Measurements from ENCODE around the gene TSEN54. TPM values are rescaled to one million over a fixed set of nuclear protein-coding genes. Genes with fewer than 3 reads are reported as not detected.
A peak's percentile ranks its signal among the peaks of the same experiment; 100 is the strongest.

TSEN54 gene
- total RNA-seq, 1 experiment from 2014 or later = 44.5 TPM

DNA sequence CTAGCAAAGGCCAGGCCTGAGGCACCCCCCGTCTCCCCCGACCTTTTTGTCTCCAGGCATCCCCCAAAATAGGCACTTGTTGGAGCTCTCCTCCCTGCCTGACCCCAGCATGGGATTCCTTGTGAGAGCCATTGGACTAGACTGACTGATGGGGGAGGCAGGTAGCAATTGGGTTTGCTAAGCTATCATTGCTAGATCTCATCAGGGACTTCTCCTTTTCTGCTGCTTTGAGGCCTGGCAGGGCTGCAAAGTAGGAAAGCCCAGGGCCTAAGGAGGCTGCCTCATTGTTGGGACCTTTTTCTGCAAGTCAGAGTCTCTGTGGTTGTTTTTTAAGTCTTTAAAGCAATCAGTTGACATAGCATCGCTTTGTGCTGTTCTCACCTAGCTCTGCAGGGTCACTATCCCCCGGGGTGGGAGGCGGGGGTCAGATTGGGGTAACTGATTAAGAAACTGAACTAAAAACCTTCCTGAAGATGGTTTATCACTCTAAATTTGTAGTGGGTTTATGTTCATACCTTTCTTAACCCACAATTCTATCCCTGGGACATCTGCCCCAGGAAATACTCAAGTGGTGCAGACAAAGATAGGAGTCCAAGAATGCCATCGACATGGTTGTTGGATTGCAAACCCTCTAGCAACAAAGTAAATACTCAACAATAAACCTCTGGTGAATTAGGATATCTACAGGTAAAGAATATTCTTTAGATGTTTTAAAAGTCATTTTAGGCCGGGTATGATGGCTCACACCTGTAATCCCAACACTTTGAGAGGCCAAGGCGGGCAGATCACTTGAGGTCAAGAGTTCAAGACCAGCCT, 37.2 kb downstream of the TSEN54 start:
- peak overlapping the region in 2 of 3 experiments; percentile 44 to 68; a peak in 2 of 7 replicates for H3K27ac Mint-ChIP-seq

More for the DNA sequence above, 37.2 kb downstream of the TSEN54 start:
- TF ChIP-seq, protein P1, sequence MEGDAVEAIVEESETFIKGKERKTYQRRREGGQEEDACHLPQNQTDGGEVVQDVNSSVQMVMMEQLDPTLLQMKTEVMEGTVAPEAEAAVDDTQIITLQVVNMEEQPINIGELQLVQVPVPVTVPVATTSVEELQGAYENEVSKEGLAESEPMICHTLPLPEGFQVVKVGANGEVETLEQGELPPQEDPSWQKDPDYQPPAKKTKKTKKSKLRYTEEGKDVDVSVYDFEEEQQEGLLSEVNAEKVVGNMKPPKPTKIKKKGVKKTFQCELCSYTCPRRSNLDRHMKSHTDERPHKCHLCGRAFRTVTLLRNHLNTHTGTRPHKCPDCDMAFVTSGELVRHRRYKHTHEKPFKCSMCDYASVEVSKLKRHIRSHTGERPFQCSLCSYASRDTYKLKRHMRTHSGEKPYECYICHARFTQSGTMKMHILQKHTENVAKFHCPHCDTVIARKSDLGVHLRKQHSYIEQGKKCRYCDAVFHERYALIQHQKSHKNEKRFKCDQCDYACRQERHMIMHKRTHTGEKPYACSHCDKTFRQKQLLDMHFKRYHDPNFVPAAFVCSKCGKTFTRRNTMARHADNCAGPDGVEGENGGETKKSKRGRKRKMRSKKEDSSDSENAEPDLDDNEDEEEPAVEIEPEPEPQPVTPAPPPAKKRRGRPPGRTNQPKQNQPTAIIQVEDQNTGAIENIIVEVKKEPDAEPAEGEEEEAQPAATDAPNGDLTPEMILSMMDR (conservative IDR thresholded peaks at IDR 0.05) = no peak
- no peak overlapping the region for H2BK20ac ChIP-seq (ENCODE audit: low read depth, low read length, poor library complexity, severe bottlenecking)
- no peak overlapping the region for H2AK5ac ChIP-seq (ENCODE audit: insufficient read length, low read length)
- no peak overlapping the region for H2AFZ ChIP-seq (ENCODE audit: low read length)
- no peaks in the 10 kb centered on the region for H3K79me2 ChIP-seq (ENCODE audit: insufficient read depth, low read length)
- peaks cover 4% of the 10 kb centered on the region; the same call in 1 of the 2 replicates for H3K4me1 ChIP-seq (ENCODE audit: insufficient read depth, low read length)
- no peak for DNase-seq
- no peak overlapping the region for H3K4ac ChIP-seq (ENCODE audit: low read depth, low read length)
- no peak overlapping the region for H3K18ac ChIP-seq (ENCODE audit: insufficient read length, low read depth, low read length)
- no peak overlapping the region for H4K91ac ChIP-seq (ENCODE audit: insufficient read length, low read depth, low read length)
- H3K14ac ChIP-seq (ENCODE audit: insufficient read depth, low read length) = no peak overlapping the region
- no peak overlapping the region for H2BK120ac ChIP-seq (ENCODE audit: low read depth, low read length, poor library complexity, severe bottlenecking)
- H3K9ac ChIP-seq (ENCODE audit: extremely low read depth, insufficient read length, low read length) = no peak overlapping the region
- no peaks in the 10 kb centered on the region for H3K27me3 Mint-ChIP-seq (ENCODE audit: low read depth)
- no peak overlapping the region for H3K27ac ChIP-seq (ENCODE audit: insufficient read length, low read depth, low read length)
- no peaks in the 10 kb centered on the region for H3K9me3 ChIP-seq (ENCODE audit: control insufficient read depth, low read depth, low read length)
- no peaks in the 10 kb centered on the region for H3K9me3 Mint-ChIP-seq
- no CpG with 5 or more reads among the region's 8 CpGs for WGBS (ENCODE audit: extremely low coverage, insufficient read length, low lambda C conversion rate)
- H3K79me1 ChIP-seq (ENCODE audit: insufficient read depth, low read depth, low read length, poor library complexity, severe bottlenecking) = no peaks in the 10 kb centered on the region
- H2BK12ac ChIP-seq (ENCODE audit: insufficient read length, low read depth, low read length) = no peak overlapping the region
- H3K4me3 Mint-ChIP-seq = no peak overlapping the region; a peak in 1 of 5 replicates
- peaks cover 0 to 11% (median 1%) of the 10 kb centered on the region in 3 experiments; a peak in 2 of 7 replicates for H3K36me3 Mint-ChIP-seq (ENCODE audit: insufficient read depth in 1 of 3, low read depth in 3 of 3)
- H4K20me1 ChIP-seq (ENCODE audit: control insufficient read depth, insufficient read depth, insufficient read length) = no peaks in the 10 kb centered on the region
- H3K56ac ChIP-seq (ENCODE audit: insufficient read length, low read depth, low read length) = no peak overlapping the region
- H3K4me2 ChIP-seq (ENCODE audit: insufficient read depth, insufficient read length, low read length) = no peak overlapping the region
- H3K27me3 ChIP-seq (ENCODE audit: insufficient read depth, low read length) = no peaks in the 10 kb centered on the region
- peaks cover 11 to 38% of the 10 kb centered on the region in 2 experiments for H3K4me1 Mint-ChIP-seq
- no peak overlapping the region for H4K5ac ChIP-seq (ENCODE audit: insufficient read length, low read depth, low read length)
- peaks cover 5% of the 10 kb centered on the region for H3K23me2 ChIP-seq (ENCODE audit: insufficient read length, low read depth, low read length, poor library complexity, severe bottlenecking)
- H2BK15ac ChIP-seq (ENCODE audit: low read depth, low read length) = no peak overlapping the region
- no peak overlapping the region for H2BK5ac ChIP-seq (ENCODE audit: insufficient read length, low read length)
- H3K23ac ChIP-seq (ENCODE audit: insufficient read length, low read depth, low read length) = no peak overlapping the region
- no peak overlapping the region for H4K8ac ChIP-seq (replicated peaks; ENCODE audit: insufficient read length, low read depth, low read length)
- no peak overlapping the region for H3T11ph ChIP-seq (ENCODE audit: low read length)

Data from H9 (cell line).